ENCODE data around the gene LTK. TPM values are rescaled to one million over a fixed set of nuclear protein-coding genes. Genes with fewer than 3 reads are reported as not detected.

LTK gene
- total RNA-seq, 6 experiments from 2014 or later, result 0.56 to 3.3 (median 1.8) TPM

DNA sequence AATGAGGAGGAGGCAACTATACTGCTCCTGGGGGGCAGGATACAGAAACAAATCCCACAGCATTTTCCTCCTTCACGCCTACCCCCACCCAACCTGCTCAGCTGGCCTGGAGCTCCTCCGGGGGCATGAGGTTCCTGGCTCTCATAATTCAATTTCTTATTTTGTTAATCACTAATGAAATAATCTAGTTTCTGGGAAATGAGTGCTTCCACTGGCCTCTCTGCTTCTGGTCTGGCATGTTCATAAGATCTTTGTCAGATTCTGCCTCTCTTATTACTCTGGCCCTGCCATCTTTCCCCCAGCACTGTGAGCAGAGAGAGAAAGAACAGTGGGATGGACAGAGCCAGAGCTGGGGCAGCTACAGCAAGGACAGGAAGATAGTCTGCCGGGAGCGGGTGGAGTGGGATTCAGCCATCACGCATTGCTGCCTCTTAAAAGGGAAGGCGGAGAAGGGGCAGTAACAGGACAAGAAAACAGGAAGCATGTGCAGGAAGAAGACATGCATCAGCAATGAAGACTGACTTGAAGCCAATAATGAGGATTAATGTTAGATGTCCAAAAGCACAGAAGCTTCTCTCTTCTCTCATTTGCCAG, 16.8 kb upstream of the LTK start:
- DNase-seq, result no peak
- Histone ChIP-seq H3K4me3 (no peak overlapping the region), H3K27ac (no peak overlapping the region), H3K9me3 (no peaks in the 10 kb centered on the region), H3K27me3 (no peaks in the 10 kb centered on the region), H3K36me3 (peaks cover 0 to 73% (median 16%) of the 10 kb centered on the region in 4 donors), H3K4me1 (no peaks in the 10 kb centered on the region)
- TF ChIP-seq, protein P1, sequence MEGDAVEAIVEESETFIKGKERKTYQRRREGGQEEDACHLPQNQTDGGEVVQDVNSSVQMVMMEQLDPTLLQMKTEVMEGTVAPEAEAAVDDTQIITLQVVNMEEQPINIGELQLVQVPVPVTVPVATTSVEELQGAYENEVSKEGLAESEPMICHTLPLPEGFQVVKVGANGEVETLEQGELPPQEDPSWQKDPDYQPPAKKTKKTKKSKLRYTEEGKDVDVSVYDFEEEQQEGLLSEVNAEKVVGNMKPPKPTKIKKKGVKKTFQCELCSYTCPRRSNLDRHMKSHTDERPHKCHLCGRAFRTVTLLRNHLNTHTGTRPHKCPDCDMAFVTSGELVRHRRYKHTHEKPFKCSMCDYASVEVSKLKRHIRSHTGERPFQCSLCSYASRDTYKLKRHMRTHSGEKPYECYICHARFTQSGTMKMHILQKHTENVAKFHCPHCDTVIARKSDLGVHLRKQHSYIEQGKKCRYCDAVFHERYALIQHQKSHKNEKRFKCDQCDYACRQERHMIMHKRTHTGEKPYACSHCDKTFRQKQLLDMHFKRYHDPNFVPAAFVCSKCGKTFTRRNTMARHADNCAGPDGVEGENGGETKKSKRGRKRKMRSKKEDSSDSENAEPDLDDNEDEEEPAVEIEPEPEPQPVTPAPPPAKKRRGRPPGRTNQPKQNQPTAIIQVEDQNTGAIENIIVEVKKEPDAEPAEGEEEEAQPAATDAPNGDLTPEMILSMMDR (IDR thresholded peaks at IDR 0.05), result no peak
- no peak for TF ChIP-seq POLR2A (IDR thresholded peaks at IDR 0.05)
- intact Hi-C loops (cut with DNase I), result no loop called here
- 73% methylated on average over 5 of the region's 6 CpGs for WGBS (ENCODE audit: insufficient coverage, low coverage, low lambda C conversion rate, missing lambda C conversion rate)
- ATAC-seq, result peak; percentile 23 to 72 (median 56)

DNA sequence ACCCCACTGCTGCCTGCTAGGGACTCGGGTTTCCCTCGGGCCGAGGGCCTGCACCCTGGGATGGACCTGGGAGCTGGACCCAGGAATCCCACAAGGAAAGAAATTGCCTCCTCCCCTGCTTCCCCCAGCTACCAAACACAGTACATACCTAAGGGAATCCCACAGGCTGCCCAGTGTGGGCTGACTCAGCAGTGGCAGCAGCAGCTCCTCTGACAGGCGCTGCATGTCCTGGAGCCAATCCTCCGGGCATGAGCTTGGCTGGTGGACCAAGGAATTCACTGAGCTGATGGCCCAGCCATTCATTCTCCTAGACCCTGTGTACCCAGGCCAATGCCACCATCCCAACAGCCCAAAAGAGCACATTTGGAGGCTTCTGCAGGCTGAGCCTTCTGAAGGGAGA, 9.5 kb upstream of the LTK start:
- ATAC-seq (no peak), DNase-seq (no peak)
- Histone ChIP-seq H3K4me3 (no peak overlapping the region), H3K27ac (no peak overlapping the region), H3K36me3 (peaks cover 0 to 19% (median 7%) of the 10 kb centered on the region in 4 donors), H3K27me3 (no peaks in the 10 kb centered on the region), H3K9me3 (no peaks in the 10 kb centered on the region), H3K4me1 (no peaks in the 10 kb centered on the region)
- no CpG with 5 or more reads among the region's 5 CpGs for WGBS (ENCODE audit: insufficient coverage, low coverage, low lambda C conversion rate, missing lambda C conversion rate)
- TF ChIP-seq, protein P1 (IDR thresholded peaks at IDR 0.05), result no peak
- no peak for TF ChIP-seq POLR2A (IDR thresholded peaks at IDR 0.05)
- intact Hi-C loops (cut with DNase I), result no loop called here

DNA sequence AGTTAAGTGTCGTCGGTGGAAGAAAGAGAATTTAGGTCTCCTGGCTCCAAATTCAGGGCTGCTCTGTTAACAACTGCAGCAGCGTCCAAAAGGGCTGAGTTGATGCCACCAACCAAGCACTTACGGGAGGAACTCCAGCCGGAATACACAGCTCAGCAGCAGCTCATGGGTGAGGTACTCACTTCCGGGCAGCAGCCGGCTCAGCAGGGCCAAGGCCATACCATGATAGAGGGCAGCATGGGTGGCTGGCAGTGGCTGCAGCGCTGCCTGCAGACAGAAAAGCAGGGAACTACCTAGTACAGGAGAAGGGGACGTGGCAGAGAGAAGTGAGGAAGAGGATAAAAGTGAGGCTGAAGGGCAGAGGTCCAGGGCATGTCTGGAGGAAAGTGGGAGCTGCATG, 8.0 kb upstream of the LTK start:
- Histone ChIP-seq H3K4me3 (no peak overlapping the region), H3K27ac (no peak overlapping the region), H3K9me3 (no peaks in the 10 kb centered on the region), H3K36me3 (peaks cover 0 to 4% (median under 1%) of the 10 kb centered on the region in 4 donors), H3K27me3 (no peaks in the 10 kb centered on the region), H3K4me1 (no peaks in the 10 kb centered on the region)
- intact Hi-C loops (cut with DNase I), result no loop called here
- WGBS (ENCODE audit: insufficient coverage, low coverage, low lambda C conversion rate, missing lambda C conversion rate), result 86% methylated on average over 6 of the region's 9 CpGs
- ATAC-seq, result peak in 3 of 4 donors; percentile 28 to 45 (median 42)
- DNase-seq, result no peak
- TF ChIP-seq POLR2A (IDR thresholded peaks at IDR 0.05), result no peak
- TF ChIP-seq, protein P1 (IDR thresholded peaks at IDR 0.05), result no peak

DNA sequence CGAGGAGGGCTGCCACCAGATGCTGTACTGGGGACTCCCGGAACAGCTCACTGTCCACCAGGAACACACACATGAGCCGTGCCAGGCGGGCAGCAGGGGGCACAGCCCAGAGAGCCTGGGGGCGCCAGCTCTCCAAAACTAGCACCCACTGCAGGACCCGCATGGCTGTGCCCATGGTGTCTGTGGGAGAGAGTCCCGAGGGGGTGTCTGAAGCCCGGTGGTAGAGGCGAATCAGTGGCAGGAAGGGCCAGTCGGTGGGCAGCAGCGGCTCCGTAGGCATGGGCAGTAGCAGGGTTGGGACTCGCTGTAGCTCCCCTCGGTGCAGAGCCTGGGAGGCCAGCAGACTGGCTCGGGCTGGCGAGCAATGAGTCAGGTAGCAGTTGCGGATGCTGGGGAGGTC, 7.0 kb upstream of the LTK start:
- no peaks in the 10 kb centered on the region for H3K36me3 ChIP-seq
- no peak overlapping the region for H3K27ac ChIP-seq
- ATAC-seq (peak in 2 of 4 donors; percentile 10 to 11), DNase-seq (no peak)
- TF ChIP-seq, protein P1 (IDR thresholded peaks at IDR 0.05), result no peak
- TF ChIP-seq POLR2A (IDR thresholded peaks at IDR 0.05), result no peak
- no peaks in the 10 kb centered on the region for H3K4me1 ChIP-seq
- H3K9me3 ChIP-seq, result no peaks in the 10 kb centered on the region
- WGBS (ENCODE audit: insufficient coverage, low coverage, low lambda C conversion rate, missing lambda C conversion rate), result 89% methylated on average over 5 of the region's 17 CpGs
- intact Hi-C loops (cut with DNase I), result no loop called here
- H3K27me3 ChIP-seq, result no peaks in the 10 kb centered on the region
- H3K4me3 ChIP-seq, result no peak overlapping the region
